Smooth muscle cell of the brain vasculature (primary cell): ENCODE data around the gene CAMK1.
"Not testable (repeated sequence)": the region's sequence is repeated elsewhere in the genome, so short reads cannot be mapped to it uniquely, and the experiment has no call there.

Experiments
- DNase-seq: peaks from one replicate; pipeline ENCODE4 v3.0.0-alpha.2; 2012; ENCODE audit warnings: low read depth, low spot score

Gene CAMK1

DNA sequence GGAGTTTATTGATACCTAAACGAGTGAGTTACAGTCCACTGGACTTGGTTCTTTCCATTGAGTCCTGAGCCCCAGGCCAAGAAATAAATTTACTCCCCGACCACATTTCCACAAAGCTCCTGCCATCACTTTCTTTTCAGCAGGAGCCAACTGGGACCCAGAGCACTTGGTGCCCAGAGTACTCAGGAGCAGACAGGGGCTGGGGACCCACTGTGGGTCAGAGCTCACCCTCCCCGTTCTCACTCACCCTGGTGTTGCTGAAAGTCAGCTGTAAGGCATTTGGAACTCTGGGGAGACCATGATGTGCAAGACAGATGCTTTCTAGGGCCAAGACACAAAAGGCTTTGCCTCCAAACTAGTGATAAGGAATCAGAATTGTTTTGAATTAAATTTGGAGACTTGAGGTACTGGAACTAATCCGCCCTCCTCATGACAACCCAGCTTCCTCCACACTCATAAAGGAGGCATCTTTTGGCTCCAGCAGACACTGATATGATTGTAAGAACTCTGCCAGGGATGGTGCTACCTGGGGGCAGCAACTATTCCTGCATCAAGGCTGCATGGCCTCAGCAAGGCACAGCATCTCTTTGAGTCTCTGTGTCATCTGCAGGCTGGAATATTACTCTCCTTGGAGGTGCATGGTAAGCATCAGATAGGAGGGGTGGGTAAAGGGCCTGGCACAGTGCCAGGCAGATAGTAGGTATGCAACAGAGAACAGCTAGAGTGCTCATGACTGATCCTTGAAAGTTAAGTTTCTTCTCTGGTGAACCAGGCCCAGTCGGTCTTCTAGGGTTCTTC is 7.3 kb upstream of the CAMK1 start:
- DNase-seq, result no peak

DNA sequence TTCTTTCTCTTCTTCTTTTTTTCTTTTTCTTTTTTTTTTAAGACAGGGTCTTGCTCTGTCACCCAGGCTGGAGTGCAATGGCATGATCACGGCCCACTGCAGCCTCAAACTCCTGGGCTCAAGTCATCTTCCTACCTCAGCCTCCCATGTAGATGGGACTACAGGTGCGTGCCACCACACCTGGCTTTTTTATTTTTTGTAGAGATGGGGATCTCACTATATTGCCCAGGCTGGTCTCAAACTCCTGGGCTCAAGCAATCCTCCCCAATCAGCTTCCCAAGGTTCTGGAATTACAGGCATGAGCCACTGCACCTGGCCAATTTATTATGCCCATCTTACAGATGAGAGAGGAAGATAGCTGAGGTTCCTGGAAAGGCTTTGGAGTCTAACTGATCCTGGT is 1.3 kb upstream of the CAMK1 start:
- not testable (repeated sequence) for DNase-seq

DNA sequence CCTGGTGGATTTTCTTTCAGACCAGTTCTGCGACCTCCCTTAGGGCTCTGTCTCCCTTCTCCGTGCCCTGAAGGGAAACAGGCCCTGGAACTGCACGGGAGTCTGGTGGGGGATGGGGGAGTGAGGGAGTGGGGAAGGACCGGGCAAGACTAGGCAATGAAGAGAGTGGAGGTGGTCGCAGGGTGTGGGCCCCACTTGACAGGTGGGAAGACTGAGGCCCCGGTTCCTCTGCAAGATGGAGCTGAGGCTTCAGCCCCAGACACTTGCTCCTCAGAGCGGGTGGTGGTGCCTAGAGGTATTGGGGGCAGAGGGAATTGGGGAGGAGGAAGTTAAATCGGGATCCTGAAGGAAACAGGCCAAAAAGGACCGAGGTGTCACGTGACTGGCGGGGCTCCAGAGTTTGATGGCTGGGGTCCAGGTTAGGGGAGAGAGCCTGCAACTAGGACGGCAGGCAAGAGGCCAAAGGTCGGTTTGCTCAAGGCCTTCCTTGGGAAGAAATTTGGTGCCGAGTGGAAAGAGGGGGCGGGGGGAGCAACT is 597 bp upstream of the CAMK1 start:
- no peak for DNase-seq

DNA sequence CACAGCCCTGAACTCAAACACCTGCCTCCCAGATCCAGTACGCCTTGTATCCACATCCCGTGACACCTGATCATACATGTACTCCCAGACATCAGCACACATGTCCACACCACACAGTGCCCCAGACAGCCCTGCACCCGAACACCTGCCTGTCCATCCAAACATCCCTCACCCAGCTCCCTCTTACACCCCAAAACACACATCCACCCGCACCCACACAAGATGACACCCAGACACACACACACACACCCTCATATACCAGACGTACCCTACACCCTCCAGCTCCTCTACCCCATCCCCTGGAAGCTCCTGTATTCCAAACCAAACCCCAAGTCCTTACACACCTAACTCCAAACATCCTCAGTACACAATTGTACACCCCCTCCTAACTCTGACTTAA is 735 bp downstream of the CAMK1 start:
- DNase-seq, result no peak

DNA sequence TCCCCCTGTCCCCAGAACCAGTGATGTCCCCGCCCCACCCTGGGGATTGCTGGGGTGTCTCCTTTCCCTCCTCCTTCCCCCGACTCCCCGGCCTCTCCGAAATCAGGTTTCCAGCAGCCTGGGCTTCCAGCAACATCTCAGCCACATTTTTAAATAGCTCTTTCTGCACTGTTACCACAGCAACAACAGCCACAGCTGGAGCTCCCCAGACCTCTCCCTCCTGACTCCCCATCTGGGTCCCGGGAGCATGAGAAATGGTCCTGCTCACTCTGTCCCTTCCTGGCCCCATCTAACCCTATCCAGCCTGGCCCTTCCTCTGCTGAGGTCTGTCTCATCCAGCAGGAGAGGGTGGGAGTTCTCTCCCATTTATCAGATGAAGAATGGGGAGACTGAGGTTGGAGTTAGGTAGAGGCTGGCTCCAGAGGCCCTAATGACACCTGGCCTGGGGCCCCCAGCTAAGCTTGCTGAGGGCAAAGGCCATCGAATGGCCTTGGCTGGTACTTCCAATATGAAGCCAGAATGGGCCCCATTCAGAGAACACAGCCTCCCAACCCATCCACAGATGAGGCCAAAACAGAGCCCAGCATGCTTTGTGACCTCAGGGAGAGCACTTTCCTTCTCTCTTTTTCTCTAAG is 1.5 kb downstream of the CAMK1 start:
- no peak for DNase-seq

DNA sequence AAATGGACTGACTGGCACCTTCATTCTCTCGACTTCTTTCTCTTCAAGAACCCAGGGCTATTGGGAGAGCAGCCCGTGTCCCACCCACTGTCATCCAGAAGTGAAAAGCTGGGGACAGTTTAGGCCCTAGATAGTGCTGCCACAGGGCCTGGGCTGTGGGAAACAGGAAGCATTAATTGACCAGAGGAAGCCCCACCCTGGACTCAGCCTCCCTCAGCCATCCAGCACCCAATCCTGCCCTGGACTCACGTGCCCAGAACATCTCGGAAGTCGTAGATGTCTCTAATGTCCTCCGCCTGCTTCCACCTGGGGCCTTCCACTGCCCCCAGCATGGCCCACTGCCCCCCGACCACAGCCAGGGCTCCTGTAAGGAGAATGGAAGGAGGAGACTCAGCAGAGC is 2.3 kb downstream of the CAMK1 start:
- DNase-seq, result no peak

DNA sequence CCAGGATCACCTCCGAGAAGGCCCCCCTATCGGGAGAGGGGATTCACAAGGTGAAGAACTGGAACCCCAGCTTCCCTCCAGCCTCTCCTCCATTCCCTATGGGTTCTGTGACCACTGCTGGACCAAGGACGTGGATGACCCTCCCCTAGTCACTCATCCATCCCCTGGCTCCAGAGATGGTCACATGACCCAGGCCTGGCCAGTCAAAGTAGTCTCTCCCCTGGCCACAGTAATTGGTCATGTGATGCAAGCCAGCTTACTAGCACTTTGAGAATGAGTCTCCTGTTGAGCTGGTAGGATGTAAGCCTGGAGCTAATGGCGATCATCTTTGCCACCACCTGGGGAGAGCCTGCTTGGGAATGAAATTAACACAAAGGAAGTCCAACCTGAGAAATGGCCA is 3.9 kb downstream of the CAMK1 start:
- DNase-seq, result no peak

DNA sequence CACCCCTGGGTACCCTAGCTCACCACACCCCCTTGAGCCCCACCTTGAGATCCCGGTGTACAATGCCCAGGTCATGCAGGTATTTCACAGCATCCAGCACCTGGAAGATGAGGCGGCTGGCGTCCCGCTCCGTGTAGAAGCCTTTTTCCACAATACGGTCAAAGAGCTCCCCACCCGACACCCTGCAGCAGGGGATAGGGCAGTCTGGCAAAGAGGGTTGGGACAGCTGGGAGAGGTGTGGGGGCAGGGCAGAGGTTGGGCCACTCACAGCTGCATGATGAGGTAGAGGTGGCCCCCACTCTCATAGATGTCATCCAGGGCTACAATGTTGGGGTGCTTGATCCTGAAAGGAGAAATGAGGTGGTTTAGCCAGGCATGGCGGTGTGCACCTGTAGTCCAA is 6.9 kb downstream of the CAMK1 start:
- no peak for DNase-seq

DNA sequence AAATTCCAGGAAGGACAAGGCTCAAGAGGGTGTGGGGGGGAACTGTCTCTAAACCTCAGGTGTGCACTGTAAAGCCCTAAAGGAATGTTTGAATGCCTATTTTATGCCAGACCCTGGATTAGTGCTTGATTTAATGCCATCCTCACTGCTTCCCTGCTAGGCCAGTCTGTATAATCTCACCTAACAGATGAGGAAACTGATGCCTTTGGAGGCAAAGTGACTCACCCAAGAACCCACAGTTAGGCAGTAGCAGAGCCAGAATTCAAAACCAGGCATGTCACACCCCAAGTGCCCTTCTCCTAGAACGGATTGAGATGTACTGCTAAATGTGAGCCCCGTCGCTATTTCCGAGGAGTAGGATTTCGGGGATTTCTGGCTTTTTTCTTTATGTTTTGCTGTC is 7.8 kb downstream of the CAMK1 start:
- no peak for DNase-seq

DNA sequence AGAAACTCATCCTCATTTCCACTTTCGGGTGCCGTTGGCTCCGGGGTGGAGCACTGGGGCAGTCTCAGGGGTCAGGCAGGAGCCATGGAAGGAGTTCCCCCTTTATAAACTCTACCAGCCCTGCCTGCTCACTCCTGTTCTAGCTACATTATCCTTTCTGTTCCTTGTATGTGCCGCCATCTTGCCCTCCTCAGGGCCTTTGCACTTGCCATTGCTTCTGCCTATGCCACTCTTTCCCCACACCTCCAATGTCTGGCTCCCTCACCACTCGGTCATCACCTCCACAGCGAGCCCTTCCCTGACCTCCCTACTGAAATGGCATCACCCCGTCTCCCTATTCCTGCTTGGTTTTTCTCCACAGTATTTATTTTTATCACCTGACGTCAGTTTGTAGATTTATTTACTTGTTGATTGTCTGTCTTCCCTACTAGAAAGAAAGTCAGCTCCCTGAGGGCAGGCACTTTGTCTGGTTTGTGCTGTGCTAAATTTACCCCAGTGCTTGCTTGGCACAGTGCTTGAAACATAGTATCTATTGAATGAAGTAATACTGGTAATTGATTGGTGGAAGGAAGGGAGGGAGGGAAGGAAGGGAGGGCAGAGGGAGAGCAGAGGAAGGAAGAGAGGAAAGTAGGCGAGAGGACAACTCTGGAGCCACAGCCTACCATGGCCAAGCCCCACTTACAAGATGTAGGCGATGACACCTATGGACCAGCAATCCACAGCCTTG is 8.8 kb downstream of the CAMK1 start:
- DNase-seq, result no peak

DNA sequence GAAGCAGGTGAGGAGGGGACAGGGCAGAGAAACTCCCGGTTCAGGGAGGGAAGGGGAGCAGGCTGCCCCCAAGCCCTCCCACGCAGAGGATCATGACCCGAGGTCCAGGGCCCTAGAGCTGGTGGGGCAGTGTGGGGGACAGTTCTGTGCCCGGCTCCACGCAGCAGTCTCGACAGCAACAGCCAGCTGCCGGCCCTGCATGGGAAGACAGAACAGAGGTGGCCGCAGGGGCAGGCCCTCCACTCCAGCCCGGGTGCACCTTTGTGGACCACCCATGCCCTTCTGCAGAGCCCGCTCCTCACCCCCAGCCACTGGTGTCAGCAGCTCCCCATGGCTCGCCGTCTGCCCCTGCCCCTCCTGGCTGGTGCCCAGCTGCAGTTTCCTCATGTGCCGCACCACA is 12.3 kb downstream of the CAMK1 start:
- DNase-seq, result no peak

DNA sequence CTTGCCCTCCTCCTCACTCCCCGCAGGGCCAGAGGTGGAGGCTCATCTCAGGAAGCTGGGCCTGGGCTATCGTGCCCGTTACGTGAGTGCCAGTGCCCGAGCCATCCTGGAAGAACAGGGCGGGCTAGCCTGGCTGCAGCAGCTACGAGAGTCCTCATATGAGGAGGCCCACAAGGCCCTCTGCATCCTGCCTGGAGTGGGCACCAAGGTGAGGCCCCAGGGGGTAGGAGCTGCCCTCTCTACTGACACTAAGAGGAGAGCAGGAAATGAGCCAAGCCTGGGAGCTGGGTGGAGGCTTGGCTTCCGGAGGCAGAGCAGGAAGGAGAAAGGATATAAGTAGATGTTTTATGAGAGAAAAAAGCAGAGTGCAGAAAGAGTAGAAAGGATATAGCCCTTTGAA is 15.1 kb downstream of the CAMK1 start:
- DNase-seq, result no peak

DNA sequence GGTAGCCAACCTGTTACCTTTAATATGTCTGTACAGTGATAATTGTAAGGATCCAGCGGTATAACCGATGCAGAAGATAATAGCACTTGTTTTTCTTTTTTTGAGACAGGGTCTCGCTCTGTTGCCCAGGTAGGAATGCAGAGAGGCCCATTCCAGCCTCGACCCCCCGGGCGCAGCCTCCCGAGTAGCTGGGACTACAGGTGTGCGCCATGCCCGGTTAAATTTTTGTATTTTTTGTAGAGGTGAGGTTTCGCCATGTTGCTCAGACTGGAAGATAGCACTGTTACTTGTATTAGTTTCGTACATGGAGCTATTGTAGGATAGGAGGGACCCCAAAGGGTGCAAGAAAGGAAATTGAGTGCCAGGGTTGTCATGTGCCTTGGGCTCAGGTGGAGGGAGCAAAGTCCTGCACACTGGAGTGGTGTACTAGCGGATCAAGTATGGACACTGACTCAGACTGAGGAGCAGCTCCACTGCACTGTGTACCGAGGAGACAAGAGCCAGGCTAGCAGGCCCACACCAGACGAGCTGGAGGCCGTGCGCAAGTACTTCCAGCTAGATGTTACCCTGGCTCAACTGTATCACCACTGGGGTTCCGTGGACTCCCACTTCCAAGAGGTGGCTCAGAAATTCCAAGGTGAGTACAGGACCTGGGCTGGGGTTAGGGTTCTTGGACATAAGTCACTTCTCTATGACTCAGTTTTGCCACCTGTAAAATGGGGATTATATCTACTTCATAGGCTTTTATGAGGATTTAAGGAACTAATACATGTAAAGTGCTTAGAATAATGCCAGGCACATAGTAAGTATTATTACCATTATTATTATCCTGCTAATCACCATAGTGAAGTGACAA is 19.0 kb downstream of the CAMK1 start:
- no peak for DNase-seq

DNA sequence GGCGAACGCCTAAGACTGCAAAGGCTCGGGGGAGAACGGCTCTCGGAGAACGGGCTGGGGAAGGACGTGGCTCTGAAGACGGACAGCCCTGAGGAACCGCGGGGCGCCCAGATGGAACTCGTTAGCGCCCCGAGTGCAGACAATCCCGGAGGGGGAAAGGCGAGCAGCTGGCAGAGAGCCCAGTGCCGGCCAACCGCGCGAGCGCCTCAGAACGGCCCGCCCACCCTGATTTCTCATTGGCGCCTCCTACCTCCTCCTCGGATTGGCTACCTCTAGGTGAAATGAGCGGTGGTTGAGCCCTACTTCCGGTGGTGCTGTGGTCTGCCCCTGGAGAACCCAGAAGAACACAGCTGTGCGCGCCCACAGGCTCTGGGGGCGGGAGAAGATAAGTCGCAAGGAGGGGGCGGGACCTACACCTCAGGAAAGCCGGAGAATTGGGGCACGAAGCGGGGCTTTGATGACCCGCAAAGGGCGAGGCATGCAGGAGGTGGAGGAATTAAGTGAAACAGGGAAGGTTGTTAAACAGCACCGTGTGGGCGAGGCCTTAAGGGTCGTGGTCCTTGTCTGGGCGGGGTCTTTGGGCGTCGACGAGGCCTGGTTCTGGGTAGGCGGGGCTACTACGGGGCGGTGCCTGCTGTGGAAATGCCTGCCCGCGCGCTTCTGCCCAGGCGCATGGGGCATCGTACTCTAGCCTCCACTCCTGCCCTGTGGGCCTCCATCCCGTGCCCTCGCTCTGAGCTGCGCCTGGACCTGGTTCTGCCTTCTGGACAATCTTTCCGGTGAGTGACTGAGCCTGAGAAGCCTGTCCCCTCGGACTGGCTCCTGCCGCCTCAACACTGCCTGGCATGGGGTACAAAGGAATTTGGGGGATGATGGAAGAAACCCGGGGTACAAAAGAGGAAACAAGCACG is 19.8 kb downstream of the CAMK1 start, which contains the start of gene OGG1:
Gene OGG1, plus strand, starts transcription at position 308 of the 911 bp plus-strand sequence. Its CDS starts 335 bp downstream, at position 643.
- DNase-seq, result peak; percentile 97

DNA sequence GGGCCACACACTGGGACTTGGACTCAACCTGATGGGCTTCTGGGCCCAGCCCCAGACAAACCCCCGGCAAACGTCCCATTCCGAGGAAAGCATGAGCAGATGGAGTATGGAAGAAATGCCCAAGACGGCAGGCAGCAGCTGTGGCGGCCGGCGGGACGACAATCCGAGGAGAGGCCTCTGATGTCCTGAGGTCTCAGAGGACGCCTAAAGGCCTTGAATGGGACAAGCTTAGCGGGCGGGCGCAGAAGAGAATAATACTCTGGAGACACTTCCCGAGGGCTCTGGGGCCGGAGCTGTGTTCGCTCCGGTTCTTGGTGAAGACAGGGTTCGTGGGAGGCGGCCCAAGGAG is 20.5 kb downstream of the CAMK1 start:
- DNase-seq, result no peak

DNA sequence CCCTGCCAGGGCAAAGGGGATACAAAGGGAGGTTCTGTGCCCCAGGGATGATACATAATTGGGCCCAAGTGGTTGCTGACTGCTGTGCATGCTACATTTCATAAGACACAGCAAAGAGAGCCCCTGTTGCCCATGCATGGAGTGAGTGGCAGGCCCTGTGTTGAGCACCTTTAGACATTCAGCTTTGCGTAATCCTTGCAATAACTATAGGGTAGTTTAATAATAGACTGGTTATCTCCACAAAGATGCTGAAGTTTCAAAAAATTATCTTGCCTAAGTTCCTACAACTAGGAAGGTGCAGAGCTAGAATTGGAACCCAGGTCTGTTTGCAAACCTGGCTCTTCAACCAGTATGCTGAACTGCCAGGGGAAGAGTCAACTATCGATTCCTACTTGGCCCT is 21.7 kb downstream of the CAMK1 start:
- no peak for DNase-seq

DNA sequence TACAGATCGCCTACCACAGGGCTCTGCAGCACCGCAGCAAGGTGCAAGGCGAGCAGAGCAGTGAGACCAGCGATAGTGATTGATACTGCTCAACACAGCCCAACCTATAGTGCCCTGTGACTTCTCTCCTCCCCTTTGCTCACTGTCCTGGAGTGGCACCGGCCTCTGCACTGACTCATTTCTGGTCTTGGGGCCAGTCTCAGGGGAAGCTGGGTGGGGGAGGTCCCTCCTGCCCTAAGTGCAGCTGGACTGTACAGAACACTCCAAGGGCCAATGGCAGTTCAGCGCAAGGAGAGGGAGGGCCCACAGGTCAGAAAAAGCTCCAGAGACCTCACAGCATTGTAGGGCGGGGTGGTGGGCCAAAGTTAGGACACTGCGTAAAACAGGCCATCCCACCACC is 22.5 kb downstream of the CAMK1 start:
- no peak for DNase-seq

DNA sequence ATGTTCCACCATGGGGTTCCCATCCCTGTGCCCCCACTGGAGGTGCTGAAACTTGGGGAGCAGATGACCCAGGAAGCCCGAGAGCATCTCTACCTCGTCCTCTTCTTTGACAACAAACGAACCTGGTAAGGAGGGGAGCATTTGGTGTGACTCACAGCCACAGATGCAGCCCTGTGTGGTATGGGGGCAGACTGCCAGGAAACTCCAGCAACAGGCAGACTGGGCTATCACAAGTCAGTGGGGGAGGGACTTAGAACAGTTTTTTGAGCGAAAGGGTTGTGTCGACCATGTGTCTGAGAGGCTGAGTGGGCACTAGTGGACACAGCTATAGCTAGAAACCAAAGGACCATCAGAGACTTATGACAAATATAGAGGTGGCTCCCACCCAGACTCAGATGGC is 23.4 kb downstream of the CAMK1 start:
- DNase-seq, result peak; percentile 32

DNA sequence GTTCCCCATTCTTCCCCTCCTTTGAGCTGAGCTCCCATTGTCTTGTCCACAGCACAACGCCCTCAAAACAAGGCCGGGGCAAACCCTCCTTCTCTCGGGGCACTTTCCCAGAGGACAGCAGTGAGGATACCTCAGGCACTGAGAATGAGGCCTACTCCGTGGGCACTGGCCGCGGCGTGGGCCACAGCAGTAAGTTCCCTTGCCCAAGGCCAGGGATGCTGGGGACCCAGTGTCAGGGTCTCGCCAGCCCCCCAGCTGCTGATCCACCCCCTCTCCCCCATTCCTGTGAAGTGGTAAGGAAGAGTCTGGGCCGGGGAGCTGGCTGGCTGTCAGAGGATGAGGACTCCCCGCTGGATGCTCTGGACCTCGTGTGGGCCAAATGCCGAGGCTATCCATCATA is 24.2 kb downstream of the CAMK1 start:
- no peak for DNase-seq

DNA sequence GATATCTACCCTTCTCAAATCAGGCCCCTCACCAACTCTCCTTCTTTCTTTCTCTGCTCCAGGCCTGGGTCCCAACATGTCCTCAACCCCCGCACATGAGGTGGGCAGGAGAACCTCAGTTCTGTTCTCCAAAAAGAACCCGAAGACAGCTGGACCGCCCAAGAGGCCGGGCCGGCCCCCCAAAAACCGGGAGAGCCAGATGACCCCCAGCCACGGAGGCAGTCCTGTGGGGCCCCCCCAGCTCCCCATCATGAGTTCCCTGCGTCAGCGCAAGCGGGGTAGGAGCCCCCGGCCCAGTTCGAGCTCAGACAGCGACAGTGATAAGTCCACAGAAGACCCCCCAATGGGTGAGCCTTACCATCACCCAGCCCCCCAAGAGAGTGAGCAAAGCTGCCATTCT is 25.6 kb downstream of the CAMK1 start:
- DNase-seq, result no peak

DNA sequence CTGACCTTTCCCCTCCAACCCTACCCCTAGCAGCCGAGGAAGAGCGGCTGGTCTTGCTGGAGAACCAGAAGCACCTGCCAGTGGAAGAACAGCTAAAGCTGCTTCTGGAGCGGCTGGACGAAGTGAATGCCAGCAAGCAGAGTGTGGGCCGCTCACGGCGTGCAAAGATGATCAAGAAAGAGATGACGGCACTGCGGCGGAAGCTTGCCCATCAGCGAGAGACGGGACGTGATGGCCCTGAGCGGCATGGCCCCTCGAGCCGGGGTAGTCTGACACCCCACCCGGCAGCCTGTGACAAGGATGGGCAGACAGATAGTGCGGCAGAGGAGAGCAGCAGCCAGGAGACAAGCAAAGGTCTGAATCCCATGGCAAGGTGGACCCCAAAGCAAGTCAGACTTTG is 26.2 kb downstream of the CAMK1 start:
- no peak for DNase-seq
